Measurements from ENCODE around the gene TECPR1. TPM values are rescaled to one million over a fixed set of nuclear protein-coding genes. Genes with fewer than 3 reads are reported as not detected.
"Not testable (repeated sequence)": the region's sequence is repeated elsewhere in the genome, so short reads cannot be mapped to it uniquely, and the experiment has no call there.

TECPR1 gene
- total RNA-seq, 1 donor from 2014 or later, result 15.1 TPM

DNA sequence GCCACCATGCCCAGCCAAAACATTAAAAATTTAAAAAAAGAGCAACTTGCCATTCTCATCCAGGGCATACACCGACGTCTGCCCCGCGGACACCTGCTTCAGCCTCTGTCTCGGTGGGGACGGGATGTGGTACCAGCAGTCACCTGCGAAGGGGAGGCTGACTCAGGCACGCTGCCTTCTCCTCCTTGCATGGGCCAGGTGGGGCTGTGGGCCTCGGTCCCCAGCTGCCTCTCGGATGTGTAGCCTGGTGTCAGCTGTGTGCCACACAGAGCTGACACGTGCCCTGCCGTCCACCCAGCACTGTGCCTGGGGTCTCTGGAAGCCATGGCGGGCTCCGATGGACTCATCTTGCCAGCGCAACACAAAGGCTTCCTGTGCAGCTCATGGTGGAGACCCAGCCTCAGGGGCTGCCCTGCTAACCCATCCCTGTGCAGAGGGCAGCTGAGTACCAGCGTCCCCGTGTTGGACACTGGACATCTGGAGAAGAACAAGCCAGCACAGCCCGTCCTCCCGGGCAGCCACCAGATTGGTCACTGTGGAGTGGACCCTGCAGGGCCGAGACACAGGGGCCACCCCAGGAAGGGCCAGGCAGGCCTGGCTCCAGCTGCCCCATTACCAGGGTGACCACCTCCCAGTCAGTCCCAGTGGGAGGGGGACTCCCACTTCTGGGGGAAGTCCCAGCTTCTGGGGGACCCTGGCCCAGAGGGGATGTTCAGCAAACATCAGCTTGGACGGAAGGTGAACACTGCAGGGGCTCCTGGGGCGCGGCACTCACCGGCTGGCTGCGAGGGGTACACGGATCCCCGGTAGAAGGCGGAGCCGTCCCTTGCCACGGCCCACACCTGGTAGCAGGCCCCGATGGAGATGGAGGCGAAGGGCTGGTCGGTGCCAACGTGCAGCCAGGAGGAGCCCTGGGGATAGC, 30.2 kb downstream of the TECPR1 start:
- H3K9ac ChIP-seq (ENCODE audit: low read depth in 1 of 3, low read length in 3 of 3), result no peak overlapping the region
- no peak overlapping the region for H3K27ac ChIP-seq (ENCODE audit: low read depth, low read length)
- H3K9me3 ChIP-seq (ENCODE audit: control insufficient read depth in 3 of 3, low read length in 3 of 3), result peaks cover 0 to 3% (median 0%) of the 10 kb centered on the region in 3 donors
- H3K36me3 ChIP-seq (ENCODE audit: control insufficient read depth in 3 of 3, insufficient read depth in 3 of 3, low read length in 3 of 3), result peaks cover 14 to 25% (median 21%) of the 10 kb centered on the region in 3 donors
- H3K4me3 ChIP-seq (ENCODE audit: low read length in 3 of 3), result no peak overlapping the region
- H3K27me3 ChIP-seq (ENCODE audit: control insufficient read depth in 3 of 3, insufficient read depth in 3 of 3, low read length in 3 of 3), result no peaks in the 10 kb centered on the region
- no peaks in the 10 kb centered on the region for H3K4me1 ChIP-seq (ENCODE audit: control insufficient read depth in 3 of 3, insufficient read depth in 3 of 3, low read length in 3 of 3)

DNA sequence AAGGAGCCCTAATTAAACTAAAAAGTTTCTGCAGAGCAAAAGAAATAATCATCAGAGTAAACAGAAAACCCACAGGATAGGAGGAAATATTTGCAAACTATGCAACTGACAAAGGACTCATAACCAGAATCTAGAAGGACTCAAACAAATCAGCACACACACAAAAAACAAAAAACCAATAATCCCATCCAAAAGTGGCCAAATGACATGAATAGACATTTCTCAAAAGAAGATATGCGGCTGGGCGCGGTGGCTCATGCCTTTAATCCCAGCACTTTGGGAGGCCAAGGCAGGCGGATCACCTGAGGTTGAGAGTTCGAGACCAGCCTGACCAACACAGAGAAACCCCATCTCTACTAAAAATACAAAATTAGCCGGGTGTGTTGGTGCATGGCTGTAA, 32.6 kb downstream of the TECPR1 start:
- H3K36me3 ChIP-seq (ENCODE audit: control insufficient read depth in 3 of 3, insufficient read depth in 3 of 3, low read length in 3 of 3), result peaks cover 8 to 17% (median 13%) of the 10 kb centered on the region in 3 donors
- not testable (repeated sequence) for H3K27me3 ChIP-seq (ENCODE audit: control insufficient read depth in 3 of 3, insufficient read depth in 3 of 3, low read length in 3 of 3); H3K9ac ChIP-seq (ENCODE audit: low read depth in 1 of 3, low read length in 3 of 3); H3K9me3 ChIP-seq (ENCODE audit: control insufficient read depth in 3 of 3, low read length in 3 of 3); H3K27ac ChIP-seq (ENCODE audit: low read depth, low read length); H3K4me1 ChIP-seq (ENCODE audit: control insufficient read depth in 3 of 3, insufficient read depth in 3 of 3, low read length in 3 of 3); H3K4me3 ChIP-seq (ENCODE audit: low read length in 3 of 3)

DNA sequence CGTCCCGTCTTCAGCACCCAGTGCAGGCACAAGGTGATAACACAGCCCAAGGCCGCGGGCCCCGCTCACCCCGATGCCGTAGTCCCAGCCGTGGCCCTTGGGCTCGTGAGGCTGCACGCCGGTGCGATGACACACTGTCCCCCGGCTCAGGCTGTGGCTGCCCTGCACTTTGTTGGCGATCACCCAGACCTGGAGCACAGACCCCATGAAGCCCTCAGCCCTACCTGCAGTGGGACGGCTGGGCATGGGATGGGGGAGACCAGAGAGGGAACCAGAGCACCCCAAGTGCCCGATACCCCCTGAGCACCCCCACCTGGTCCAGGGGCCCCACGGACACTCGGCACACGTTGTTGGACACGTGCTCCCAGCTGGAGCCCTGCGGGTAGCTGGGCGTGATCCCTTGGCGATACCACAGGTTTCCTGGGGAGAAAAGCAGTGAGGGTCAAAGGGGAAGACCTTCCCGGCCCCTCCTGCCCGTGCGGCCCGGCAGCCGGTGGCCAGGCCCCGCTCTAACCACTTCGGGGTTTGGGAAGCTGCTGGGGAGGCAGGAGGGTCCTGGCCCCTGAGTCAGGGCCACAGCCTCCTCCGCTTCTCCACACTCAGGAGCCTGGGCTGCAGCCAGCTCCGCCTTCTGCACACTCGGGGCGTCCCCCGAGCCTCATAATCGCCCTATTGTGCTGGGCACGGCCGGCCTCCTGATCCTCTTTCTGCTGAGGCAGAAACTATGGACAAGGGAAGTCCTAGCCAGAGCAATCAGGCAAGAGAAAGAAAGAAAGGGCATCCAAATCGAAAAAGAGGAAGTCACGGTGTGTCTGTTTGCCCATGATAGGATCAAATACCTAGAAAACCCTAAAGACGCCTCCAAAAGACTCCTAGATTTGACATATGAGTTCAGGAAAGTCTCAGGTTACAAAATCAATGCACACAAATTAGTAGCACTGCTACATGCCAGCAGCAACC, 34.1 kb downstream of the TECPR1 start:
- no peaks in the 10 kb centered on the region for H3K4me1 ChIP-seq (ENCODE audit: control insufficient read depth in 3 of 3, insufficient read depth in 3 of 3, low read length in 3 of 3)
- H3K9me3 ChIP-seq (ENCODE audit: control insufficient read depth in 3 of 3, low read length in 3 of 3), result peaks cover 0 to 3% (median 0%) of the 10 kb centered on the region in 3 donors
- H3K36me3 ChIP-seq (ENCODE audit: control insufficient read depth in 3 of 3, insufficient read depth in 3 of 3, low read length in 3 of 3), result peaks cover 8 to 14% (median 9%) of the 10 kb centered on the region in 3 donors
- H3K9ac ChIP-seq (ENCODE audit: low read depth in 1 of 3, low read length in 3 of 3), result no peak overlapping the region
- H3K27me3 ChIP-seq (ENCODE audit: control insufficient read depth in 3 of 3, insufficient read depth in 3 of 3, low read length in 3 of 3), result no peaks in the 10 kb centered on the region
- no peak overlapping the region for H3K27ac ChIP-seq (ENCODE audit: low read depth, low read length)
- no peak overlapping the region for H3K4me3 ChIP-seq (ENCODE audit: low read length in 3 of 3)

DNA sequence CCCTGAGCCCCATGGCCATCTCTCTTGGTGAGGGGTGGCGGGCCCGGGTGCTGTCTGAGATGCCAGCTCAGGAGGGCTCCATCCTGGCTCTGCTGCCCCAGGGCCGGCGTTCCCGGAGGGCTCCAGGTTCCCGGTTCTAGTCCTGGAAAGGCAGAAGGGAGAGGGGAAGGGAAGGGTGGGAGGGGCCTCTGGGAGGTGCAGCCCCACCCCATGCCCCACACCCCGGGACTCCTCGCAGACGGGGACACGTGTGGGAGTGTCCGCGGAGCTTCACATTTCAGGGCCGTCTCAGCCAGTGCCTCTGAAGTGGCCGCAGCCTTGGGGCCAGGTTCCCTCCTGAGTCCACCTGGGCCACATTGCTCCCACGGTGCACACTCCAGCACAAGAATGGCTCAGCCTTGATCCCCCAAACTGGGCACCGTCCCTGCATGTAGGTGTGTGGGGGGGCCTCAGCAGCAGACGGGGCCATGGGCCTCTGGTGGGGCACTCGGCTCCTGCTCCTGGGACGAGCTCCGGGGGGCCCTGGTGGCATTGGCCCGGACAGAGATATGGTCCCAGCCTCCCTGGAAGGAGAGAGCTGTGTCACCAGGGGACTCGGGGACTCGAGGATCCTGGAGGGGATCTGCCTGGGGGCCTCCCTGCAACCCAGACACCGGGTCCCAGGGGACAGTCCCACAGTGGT, 35.0 kb downstream of the TECPR1 start:
- H3K4me3 ChIP-seq (ENCODE audit: low read length in 3 of 3), result no peak overlapping the region
- H3K27me3 ChIP-seq (ENCODE audit: control insufficient read depth in 3 of 3, insufficient read depth in 3 of 3, low read length in 3 of 3), result no peaks in the 10 kb centered on the region
- no peaks in the 10 kb centered on the region for H3K4me1 ChIP-seq (ENCODE audit: control insufficient read depth in 3 of 3, insufficient read depth in 3 of 3, low read length in 3 of 3)
- no peak overlapping the region for H3K9ac ChIP-seq (ENCODE audit: low read depth in 1 of 3, low read length in 3 of 3)
- no peak overlapping the region for H3K27ac ChIP-seq (ENCODE audit: low read depth, low read length)
- peaks cover 0 to 3% (median 0%) of the 10 kb centered on the region in 3 donors for H3K9me3 ChIP-seq (ENCODE audit: control insufficient read depth in 3 of 3, low read length in 3 of 3)
- H3K36me3 ChIP-seq (ENCODE audit: control insufficient read depth in 3 of 3, insufficient read depth in 3 of 3, low read length in 3 of 3), result peaks cover 8 to 9% (median 8%) of the 10 kb centered on the region in 3 donors

DNA sequence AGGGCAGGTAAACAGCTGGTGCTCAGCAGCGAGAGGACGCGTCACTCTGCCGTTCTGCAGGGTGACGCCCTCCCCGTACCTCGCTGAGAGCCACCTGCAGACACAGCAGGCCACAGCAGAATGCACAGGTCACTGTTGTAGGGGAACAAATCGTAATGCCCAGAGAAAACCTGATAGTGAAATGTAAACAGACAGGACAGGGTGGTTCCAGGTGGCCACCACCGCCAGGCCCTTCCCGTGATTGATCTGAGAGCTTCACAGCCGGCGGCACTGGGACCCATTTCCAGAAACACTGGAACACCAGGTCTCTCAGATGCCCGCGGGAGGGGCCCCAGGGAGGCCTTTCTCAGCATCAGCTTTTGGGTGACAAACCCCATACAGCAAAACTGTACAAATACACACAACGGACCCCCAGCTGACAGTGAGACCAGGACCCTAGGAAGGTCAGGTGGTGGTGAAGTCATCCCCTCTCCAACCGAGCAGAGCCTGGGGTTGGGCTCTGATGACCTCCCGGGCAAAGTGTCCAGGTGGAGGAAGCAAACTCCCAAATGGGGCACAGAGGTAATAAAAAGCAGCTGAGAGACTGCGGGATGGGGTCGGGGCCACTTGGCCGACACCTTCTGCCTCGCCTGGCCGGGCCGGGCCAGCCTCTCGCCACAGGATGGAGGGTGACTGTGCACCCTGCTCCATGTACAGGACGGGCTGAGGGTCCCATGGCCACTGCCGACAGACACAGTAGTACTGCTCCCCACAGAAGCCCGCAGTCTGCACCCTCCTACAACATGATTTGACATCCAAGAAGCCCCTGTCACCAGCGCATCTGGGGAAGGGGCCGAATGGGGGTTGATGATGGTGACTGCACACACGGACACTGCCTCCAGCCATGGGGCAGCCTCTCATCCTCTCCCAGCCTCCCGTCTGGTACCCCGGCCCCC, 36.2 kb downstream of the TECPR1 start:
- Histone ChIP-seq H3K27ac (ENCODE audit: low read depth, low read length) (no peak overlapping the region), H3K4me3 (ENCODE audit: low read length in 3 of 3) (no peak overlapping the region), H3K9me3 (ENCODE audit: control insufficient read depth in 3 of 3, low read length in 3 of 3) (peaks cover 0 to 3% (median 0%) of the 10 kb centered on the region in 3 donors), H3K4me1 (ENCODE audit: control insufficient read depth in 3 of 3, insufficient read depth in 3 of 3, low read length in 3 of 3) (peaks cover 0 to 2% (median 0%) of the 10 kb centered on the region in 3 donors), H3K27me3 (ENCODE audit: control insufficient read depth in 3 of 3, insufficient read depth in 3 of 3, low read length in 3 of 3) (peaks cover 0 to 6% (median 3%) of the 10 kb centered on the region in 3 donors), H3K36me3 (ENCODE audit: control insufficient read depth in 3 of 3, insufficient read depth in 3 of 3, low read length in 3 of 3) (peaks cover 2% of the 10 kb centered on the region in 3 donors), H3K9ac (ENCODE audit: low read depth in 1 of 3, low read length in 3 of 3) (no peak overlapping the region)

DNA sequence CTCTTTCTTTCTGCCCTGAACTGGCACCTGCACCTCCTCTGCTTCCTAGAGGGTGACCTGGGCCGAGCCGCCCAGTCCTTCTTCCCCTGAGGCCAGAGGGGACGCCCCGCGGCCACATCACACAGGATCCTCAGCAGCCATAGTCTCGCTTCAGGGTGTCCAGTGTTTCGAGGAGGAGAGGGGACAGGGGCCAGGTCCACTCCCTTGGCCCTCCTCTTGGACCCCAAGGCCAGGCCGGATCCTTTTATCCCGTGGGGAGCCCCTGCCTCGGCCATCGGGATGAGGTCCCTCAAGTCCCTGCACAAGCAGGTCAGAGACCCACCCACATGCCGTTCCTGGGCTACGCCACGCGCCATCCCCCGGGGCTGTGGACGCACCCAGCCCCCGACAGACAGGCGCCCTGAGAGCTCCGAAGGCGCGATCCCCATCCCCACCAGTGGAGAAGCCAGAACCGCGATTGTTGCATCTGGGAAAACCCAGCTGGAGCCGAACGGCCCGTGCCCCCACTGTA, 37.2 kb downstream of the TECPR1 start:
- H3K4me3 ChIP-seq (ENCODE audit: low read length in 3 of 3), result no peak overlapping the region
- H3K9me3 ChIP-seq (ENCODE audit: control insufficient read depth in 3 of 3, low read length in 3 of 3), result peaks cover 0 to 3% (median 0%) of the 10 kb centered on the region in 3 donors
- H3K36me3 ChIP-seq (ENCODE audit: control insufficient read depth in 3 of 3, insufficient read depth in 3 of 3, low read length in 3 of 3), result peaks cover 2% of the 10 kb centered on the region in 3 donors
- no peak overlapping the region for H3K27ac ChIP-seq (ENCODE audit: low read depth, low read length)
- peaks cover 0 to 6% (median 3%) of the 10 kb centered on the region in 3 donors for H3K27me3 ChIP-seq (ENCODE audit: control insufficient read depth in 3 of 3, insufficient read depth in 3 of 3, low read length in 3 of 3)
- peaks cover 0 to 2% (median 0%) of the 10 kb centered on the region in 3 donors for H3K4me1 ChIP-seq (ENCODE audit: control insufficient read depth in 3 of 3, insufficient read depth in 3 of 3, low read length in 3 of 3)
- no peak overlapping the region for H3K9ac ChIP-seq (ENCODE audit: low read depth in 1 of 3, low read length in 3 of 3)

DNA sequence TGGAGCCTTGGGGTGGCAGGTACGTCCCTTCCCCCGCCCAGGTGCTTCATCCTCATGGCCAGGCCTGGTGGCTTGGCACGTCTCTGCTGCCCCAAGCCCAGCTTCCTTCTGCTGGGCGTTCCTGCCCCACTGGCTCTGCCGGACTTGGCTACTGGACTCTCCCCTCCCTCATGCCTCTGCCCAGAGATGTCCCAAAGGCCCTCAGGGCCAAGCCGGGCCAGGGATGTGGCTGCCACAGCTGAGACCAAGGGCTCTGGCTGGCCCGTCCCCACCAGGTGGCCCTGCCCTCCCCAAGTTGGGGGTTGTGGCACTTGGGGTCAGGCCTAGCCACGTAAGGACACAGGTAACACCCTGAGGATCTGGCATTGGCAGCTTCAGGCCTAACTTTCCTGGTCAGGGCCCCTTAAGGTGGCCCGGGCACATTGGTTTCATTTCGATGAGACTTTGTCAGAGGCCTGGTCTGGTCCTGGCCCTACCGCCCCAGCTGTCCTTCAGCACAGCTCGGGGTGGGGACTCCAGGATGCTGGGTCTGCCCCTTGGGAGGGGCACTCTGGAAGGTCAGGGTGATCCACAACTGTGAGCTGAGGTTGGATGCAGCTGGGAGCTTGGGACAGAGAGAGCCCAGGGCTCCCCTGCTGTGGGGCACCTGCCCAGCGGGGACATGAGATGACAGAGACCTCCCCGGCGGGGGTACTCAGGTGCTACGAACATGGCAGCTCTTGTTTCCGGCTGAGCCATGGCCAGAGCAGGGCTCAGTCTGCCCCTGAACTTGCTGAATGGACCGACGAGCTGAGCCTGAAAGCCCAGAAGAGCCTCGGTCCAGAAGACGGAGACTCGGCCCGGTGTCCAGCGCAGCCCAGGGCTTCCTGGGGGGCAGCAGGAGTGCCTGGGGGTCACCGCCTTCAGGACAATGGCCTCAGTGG, 37.9 kb downstream of the TECPR1 start:
- peaks cover 0 to 2% (median 0%) of the 10 kb centered on the region in 3 donors for H3K4me1 ChIP-seq (ENCODE audit: control insufficient read depth in 3 of 3, insufficient read depth in 3 of 3, low read length in 3 of 3)
- no peak overlapping the region for H3K27ac ChIP-seq (ENCODE audit: low read depth, low read length)
- peaks cover 2% of the 10 kb centered on the region in 3 donors for H3K36me3 ChIP-seq (ENCODE audit: control insufficient read depth in 3 of 3, insufficient read depth in 3 of 3, low read length in 3 of 3)
- peaks cover 0 to 3% (median 0%) of the 10 kb centered on the region in 3 donors for H3K9me3 ChIP-seq (ENCODE audit: control insufficient read depth in 3 of 3, low read length in 3 of 3)
- peaks cover 0 to 6% (median 3%) of the 10 kb centered on the region in 3 donors for H3K27me3 ChIP-seq (ENCODE audit: control insufficient read depth in 3 of 3, insufficient read depth in 3 of 3, low read length in 3 of 3)
- H3K9ac ChIP-seq (ENCODE audit: low read depth in 1 of 3, low read length in 3 of 3), result no peak overlapping the region
- no peak overlapping the region for H3K4me3 ChIP-seq (ENCODE audit: low read length in 3 of 3)

DNA sequence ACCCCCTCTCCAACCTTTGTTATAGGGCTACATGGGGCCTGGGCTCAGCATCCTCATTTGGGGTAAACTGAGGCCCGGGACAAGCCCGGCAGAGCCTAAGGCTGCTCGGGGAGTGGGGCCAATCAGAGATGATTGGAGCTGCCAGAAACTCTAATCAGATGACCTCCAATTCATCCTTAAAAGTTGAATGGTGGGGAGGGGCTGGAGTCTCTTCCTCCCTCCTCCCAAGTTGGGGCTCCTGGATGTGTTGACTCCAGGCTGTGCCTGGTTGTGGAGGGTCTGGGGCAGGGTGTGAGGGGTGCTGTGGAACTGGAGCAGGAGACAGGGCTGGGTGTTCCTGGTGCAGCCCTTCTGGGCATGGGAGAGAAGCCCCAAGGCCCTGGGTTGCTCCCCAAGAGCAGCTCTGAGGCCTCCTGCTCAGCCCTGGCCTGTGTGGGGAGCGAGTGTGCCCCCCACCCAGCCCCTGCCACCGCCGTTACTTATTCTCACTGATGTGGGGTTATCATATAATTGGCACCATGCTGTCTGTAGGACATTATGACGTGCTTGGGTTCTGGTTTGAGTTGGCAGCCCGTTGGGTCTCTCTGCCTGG, 38.6 kb downstream of the TECPR1 start:
- H3K9me3 ChIP-seq (ENCODE audit: control insufficient read depth in 3 of 3, low read length in 3 of 3), result no peaks in the 10 kb centered on the region
- peaks cover 0 to 2% (median 0%) of the 10 kb centered on the region in 3 donors for H3K4me1 ChIP-seq (ENCODE audit: control insufficient read depth in 3 of 3, insufficient read depth in 3 of 3, low read length in 3 of 3)
- no peak overlapping the region for H3K4me3 ChIP-seq (ENCODE audit: low read length in 3 of 3)

More for the DNA sequence above, 38.6 kb downstream of the TECPR1 start:
- peaks cover 0 to 6% (median 3%) of the 10 kb centered on the region in 3 donors for H3K27me3 ChIP-seq (ENCODE audit: control insufficient read depth in 3 of 3, insufficient read depth in 3 of 3, low read length in 3 of 3)
- H3K27ac ChIP-seq (ENCODE audit: low read depth, low read length), result no peak overlapping the region
- H3K9ac ChIP-seq (ENCODE audit: low read depth in 1 of 3, low read length in 3 of 3), result no peak overlapping the region
- H3K36me3 ChIP-seq (ENCODE audit: control insufficient read depth in 3 of 3, insufficient read depth in 3 of 3, low read length in 3 of 3), result peaks cover 2 to 7% (median 2%) of the 10 kb centered on the region in 3 donors
